HG03442 (cell line): ENCODE results near the gene GRIK3.

Experiments
- ATAC-seq: cut with Tn5 transposase; IDR thresholded peaks from one replicate; pipeline ENCODE4 v1.9.1; 2021; ENCODE audit warnings: mild to moderate bottlenecking, moderate library complexity; ENCODE audit not compliant: unreplicated experiment

The GRIK3 gene

DNA sequence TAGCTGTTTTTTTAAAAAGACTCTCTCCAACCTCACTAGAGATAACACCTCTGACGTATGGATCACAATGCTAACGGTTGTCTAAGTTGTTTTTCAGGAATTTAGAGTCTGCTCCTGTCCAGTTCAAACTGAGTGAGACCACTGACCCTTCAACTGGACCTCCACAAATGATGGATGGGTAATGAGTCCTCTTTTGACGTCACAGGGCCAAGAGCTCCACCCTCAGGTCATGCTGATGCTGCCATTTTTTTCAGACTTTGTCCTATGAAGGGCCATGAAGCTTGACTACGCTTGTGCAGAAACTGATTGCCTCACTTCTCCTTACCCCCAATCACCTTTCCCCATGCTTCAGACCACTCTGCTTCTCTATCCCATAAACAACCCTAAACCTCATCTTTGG is 16.6 kb downstream of the GRIK3 start:
- ATAC-seq, result no peak

DNA sequence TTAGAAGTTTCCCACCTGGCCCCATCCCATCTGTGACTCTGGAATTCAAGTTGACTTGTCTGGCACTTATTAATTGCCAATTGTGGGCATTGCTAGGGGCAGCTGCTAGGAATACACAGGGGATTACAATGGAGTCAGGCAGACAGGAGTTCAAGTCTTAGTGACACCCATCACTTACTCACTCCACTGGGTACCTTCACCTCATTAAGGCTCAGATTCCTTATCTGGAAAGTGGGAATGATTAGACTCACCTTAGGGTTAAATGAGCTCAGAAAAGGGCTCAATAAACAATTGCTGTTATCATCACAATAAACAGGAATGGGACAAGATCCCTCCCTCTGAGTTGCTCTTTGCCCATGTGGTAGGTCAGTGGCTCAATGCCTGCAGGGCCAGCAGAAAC is 18.2 kb downstream of the GRIK3 start:
- ATAC-seq, result no peak

- ATAC-seq, result no peak
Observed at GRCh38 chr1:37015713-37016112, 18.6 kb downstream of the GRIK3 start.

DNA sequence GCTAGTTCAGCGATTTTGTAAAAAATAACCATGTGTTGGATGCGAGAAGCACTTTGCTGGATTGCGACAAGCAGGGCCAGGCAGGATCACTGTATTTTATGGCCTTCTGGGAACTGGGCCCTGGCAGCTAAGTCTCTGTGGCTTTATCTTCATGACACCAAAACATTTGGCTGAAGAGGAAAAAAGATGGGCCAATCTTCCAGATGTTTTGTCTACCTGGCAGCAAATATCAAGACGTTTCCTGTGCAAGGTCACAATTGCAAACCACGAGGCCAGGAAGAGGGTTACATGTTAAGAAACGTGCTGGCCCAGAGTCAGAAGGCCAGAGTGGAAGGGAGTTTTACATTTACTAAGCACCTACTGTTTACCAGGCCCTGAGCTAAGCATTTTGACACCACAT is 22.1 kb downstream of the GRIK3 start:
- no peak for ATAC-seq

DNA sequence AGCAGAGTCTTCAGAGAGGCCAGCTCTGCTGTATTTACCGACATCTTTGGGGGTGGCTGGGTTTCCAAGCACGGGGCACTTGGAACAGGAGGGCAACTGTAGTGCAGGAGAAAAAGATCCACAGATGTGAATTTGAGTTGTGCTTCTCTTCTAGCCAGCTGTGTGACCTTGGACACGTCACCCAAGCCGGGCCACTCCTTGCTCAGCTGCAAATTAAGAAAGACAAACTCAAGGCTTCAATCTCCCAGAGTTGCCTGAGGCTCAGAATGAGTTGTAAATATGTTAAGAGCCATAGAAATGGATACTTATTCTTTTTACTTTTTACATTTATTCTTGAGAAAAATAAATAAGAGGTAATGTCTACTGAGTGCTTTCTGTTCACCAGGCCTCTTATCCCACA is 24.3 kb downstream of the GRIK3 start:
- ATAC-seq, result no peak

- no peak for ATAC-seq
Observed at GRCh38 chr1:37009521-37009920, 24.8 kb downstream of the GRIK3 start.

DNA sequence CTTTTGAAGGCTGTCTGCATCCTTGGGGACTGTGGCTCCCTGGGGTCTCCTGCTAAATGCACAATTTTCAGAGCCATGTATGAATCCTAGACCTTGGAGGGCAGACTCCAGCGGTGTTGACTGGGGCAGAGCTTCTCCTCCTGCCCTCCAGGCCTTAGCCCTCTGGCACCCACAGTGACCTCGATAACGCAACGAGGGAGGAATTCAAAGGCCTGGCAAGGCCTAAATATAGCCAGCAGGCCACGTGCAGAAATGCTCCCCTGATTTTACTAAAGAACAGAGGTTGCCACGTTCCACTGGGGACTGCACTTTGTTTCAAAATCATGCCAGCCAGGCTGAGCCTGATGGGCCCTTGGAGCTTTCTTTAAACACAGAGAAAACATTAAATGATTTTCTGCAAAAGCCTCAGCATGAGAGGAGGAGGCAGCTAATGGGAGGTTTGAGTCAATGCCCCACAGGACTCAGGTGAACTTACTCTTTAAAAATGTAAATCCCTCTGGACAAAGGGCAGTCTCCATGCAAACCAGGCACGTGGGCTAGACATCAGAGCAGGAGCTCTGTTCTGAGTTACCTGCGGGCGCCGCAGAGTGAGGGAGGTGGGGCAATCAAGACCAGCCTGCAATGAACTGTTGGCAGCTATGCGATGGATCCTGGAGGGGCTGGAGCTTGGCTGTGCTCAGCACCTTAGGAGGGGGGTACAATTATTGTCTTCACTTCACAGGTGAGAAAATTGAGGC is 28.0 kb downstream of the GRIK3 start:
- ATAC-seq, result no peak

GRCh38 chr1:37002898-37003297 is 31.4 kb downstream of the GRIK3 start:
- ATAC-seq, result no peak

DNA sequence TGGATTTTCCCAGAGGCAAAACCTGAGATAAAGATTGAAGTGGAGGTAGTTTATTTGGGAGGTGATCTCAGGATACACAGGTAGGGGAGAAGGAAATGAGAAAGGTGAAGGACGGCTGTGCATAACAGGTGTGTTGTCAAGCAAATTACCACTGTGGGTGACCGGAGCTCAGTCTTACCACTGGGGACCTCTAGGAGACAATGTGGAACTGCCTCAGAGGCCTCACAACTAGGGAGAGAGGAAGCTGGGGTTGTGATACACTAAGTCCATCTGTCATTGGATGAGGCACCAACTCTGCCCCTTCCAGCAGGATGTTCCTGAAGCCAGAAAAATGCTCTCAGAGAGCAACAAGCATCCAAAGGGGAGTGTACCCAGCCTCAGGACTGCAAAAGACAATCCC is 32.6 kb downstream of the GRIK3 start:
- no peak for ATAC-seq

DNA sequence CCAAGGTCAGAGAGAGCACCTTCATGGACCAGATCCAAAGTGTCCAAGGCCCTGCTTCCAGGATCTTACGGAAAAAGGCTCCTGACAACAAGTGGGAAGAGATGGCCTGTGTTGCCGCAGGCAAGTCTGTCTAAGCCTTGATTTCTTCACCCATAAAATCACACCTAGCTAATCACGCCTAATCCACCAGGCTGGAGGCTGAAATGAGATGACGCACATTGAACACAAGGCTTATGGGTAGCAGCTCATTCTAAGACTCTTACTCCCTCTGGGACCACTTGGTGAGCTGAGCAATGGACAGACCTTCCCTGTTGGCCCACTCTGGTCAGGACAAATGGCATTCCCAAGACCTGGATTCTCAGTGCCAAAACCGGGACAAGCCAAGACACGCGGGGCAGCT is 38.2 kb downstream of the GRIK3 start:
- ATAC-seq, result no peak

GRCh38 chr1:36994868-36995267 is 39.4 kb downstream of the GRIK3 start:
- no peak for ATAC-seq

GRCh38 chr1:36994294-36994693 is 40.0 kb downstream of the GRIK3 start:
- no peak for ATAC-seq

GRCh38 chr1:36992139-36992943 is 42.0 kb downstream of the GRIK3 start:
- ATAC-seq, result no peak

DNA sequence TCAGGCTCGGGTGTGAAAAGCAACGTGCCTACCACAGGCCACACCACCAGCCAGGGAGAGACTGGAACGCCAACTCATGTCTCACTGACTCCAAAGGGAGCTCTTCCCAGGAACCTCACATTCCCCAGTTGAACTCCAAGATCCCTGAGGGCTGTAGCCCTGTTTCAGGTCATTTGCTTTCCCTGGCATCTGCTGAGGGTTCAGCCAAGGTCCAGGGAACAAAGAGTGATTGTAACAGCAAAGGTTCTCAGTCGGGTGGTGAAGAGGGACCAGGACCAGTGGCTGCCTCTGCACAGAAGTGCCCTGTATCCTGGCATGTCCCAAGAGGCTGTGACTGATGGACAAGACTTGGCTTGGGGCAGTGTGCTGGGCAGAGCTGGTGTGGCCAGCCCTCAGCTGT is 42.8 kb downstream of the GRIK3 start:
- no peak for ATAC-seq

DNA sequence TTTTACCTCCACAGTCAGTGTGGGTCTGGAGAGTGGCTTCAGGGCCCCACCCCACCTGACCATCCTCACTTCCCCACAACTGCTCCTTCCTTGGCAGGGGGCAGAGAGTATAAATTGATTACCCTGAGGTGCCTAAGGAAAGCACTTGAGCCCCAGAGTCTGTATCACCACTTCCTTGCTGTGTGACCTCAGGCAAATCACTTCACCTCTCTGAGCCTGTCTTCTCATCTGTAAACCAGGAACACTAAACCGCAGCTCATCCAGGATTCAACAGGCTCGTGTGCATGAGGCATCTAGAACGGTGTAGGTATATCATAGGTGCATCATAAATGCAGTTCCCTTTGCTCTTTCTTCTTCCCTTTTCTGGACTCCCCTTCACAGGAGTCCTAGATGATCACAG is 43.4 kb downstream of the GRIK3 start:
- ATAC-seq, result no peak

DNA sequence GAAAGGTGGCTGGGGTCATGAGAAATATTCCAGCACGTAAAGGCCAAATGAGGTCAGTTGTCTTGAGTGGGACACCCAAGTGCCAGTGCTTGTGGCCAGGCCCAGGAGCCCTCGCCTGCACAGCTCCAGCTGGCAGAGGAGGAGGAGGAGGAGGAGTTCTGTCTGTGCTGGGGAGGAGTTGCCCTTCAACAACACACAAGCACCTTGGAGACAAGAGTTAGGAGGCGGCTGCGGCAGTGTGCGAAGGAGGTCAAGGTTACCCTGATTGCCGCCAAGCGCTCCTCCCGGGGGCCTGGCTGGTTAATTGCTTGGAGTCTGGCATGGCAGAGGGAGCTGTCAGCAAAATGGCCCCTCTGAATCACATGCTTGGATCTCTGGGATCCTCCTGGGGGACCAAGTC is 45.1 kb downstream of the GRIK3 start:
- ATAC-seq, result no peak

DNA sequence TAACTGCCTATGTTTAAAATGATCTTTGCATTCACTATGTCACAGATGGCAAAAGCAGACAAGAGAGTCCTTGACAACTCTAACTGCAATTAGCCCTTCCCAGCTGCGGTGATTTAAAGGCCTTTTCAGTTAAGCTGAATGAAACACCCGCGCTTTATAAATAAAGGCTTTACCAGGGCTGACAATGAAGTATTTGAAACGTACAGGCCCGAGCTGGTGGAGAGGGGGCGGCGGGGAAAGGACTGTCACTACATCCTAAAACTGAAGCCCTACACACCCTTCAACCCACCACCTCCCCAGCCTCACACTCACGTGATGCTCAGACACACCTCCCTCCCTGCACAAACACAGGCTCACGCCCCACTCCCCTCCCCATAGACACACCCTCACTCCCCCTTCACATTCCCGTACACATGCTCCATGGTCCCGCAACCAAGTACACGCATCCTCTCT is 45.5 kb downstream of the GRIK3 start:
- no peak for ATAC-seq

GRCh38 chr1:36988321-36988720 is 46.0 kb downstream of the GRIK3 start:
- ATAC-seq, result no peak

GRCh38 chr1:36987276-36987675 is 47.0 kb downstream of the GRIK3 start:
- no peak for ATAC-seq

GRCh38 chr1:36986241-36986985 is 47.9 kb downstream of the GRIK3 start:
- no peak for ATAC-seq

- no peak for ATAC-seq
Observed at GRCh38 chr1:36984675-36985074, 49.6 kb downstream of the GRIK3 start.

DNA sequence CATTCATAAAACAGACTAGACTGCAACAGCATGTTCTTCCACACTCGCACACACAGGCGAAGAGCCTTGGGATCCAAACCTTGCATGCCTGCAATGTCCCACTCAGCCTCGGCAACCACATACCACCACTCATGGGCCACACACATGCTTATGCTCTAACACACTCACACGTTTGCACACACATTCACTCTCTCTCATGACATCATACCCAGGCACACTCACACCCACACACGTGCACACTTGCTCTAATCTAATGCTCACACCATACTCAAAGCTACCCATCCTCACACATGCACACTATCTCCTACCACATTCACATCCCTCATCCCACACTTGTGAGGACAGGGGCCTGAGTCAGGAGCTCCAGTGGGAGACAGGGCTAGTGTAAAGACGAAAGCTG is 50.3 kb downstream of the GRIK3 start:
- no peak for ATAC-seq
